Measurements from ENCODE around the gene C21orf58.

Gene C21orf58

DNA sequence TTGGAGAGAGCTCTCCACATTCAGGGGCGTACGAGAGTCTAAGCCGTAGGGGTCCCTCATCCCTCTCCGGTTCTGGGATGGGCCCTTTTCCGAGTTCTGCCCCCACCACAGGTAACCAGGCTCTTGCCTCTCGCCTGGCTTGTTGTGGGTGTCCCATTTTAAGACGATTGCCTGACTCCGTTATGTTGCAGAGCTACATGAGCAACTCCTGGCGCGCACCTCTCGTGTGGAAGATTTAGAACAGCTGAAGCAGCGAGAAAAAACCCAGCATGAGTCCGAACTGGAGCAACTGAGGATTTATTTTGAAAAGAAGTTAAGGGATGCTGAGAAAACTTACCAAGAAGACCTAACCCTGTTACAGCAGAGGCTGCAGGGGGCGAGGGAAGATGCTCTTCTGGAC, 29.2 kb upstream of the C21orf58 start:
- no peak for DNase-seq (ENCODE audit: low read depth)

DNA sequence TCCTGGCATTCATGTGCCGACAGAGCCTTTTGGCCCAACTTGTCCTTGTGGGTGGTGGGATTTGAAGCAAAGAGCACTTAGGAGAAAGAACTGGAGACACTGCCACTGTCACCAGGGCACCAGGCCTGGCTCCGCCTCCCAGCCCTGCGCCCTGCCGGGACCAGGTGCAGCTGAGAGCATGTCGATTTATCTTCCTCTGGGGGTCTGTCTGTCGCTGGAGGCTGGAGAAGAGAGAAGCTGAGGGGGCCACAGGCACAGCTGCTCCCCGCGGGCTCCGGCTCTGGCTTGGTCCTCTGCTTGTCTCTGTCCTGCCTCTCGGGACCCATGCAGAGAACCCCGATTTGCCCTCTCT, 28.5 kb upstream of the C21orf58 start:
- no peak for DNase-seq (ENCODE audit: low read depth)

- no peak for DNase-seq (ENCODE audit: low read depth)
These were observed 27.9 kb upstream of the C21orf58 start for GRCh38 chr21:46351476-46352163.

- DNase-seq (ENCODE audit: low read depth): no peak
These were observed 27.3 kb upstream of the C21orf58 start for GRCh38 chr21:46350981-46351380.

DNA sequence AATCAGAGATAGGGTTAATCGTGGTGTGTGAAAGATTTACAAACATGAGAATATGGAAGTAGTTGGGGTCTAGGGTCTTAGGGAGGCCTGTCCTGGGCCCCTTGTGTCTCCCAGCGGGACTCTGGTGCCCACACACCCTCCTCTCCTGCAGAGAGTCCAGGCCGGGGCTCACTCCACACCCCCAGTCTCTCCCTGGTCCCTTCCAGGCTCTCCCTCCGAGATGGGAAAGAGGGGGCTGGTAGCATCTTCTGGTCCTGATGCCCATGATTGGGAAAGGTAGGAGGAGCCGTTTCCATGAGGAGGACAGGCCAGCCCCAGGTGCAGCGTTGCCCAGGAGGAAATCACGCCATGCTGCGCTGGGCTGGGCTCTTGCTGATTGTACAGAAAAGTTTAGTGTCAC, 26.9 kb upstream of the C21orf58 start:
- DNase-seq (ENCODE audit: low read depth): no peak

DNA sequence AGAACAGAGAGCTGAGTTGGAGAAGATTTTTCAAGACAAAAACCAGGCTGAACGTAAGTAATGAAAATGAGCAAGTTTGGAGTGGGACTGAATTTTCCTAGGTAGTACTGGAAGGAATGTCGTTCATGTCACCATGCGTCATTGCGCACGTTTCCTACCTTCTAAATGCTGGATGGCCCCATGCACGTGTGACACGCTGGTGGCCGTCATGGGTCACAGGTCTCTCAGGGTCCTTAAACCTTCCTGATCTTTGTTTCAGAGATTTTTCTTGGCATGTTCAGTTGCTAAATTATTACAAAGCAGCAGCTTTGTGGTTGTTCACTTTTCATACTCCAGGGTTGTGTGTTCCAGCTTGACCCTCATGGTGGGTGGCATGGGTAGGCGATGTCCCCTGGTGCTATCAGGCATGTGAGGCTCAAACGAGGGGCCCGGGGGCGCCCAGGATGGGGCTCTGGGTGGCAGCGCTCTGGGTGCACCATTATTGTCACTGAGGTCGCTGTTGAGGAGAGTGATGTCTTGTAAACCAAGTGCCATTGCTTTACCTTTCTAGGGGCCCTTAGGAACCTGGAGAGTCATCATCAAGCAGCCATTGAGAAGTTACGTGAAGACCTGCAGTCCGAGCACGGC, 25.6 kb upstream of the C21orf58 start:
- no peak for DNase-seq (ENCODE audit: low read depth)

DNA sequence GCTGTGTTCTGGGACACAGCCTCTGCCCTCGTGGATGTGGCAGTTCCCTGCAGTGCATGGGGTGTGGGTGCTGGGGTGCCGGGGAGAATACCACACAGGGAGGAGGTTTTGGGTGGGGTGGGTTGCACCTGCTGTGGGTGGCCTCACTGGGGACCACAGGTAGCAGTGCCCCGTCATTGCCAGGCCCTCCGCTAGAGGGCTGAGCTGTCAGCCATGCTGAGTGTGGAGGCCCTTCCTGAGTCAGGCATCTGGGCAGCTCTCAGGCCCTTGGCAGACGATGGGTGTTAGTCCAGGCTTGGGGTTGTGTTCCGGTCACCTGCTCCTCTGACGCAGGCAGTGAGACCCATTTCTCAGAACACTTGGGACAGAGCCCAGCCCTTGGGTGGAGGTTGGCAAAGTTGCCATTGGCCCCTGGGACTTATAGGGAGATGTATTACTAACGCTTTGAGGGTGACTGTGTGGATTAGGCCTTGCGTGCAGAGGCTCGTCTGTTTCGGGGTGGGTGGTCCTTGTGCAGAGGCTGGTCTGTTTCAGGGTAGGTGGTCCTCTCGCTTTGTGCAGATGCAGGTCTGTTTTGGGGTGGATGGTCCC, 24.2 kb upstream of the C21orf58 start:
- no peak for DNase-seq (ENCODE audit: low read depth)

DNA sequence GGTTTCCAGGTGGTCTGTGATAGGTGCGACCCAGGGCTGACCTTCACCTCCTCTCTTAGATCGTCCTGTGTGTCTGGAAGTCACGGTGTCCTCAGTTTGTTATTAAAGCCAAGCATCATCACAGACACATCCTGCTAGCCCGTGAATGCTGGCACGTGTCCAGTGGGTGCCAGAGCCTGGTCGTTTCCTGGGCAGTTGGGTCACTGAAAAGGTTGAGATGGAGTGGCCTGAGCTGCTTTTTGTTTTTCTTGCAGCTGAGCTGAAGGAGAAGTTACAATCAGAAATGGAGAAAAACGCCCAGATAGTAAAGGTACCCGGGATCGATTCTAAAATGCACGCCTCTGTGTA, 23.5 kb upstream of the C21orf58 start:
- no peak for DNase-seq (ENCODE audit: low read depth)

DNA sequence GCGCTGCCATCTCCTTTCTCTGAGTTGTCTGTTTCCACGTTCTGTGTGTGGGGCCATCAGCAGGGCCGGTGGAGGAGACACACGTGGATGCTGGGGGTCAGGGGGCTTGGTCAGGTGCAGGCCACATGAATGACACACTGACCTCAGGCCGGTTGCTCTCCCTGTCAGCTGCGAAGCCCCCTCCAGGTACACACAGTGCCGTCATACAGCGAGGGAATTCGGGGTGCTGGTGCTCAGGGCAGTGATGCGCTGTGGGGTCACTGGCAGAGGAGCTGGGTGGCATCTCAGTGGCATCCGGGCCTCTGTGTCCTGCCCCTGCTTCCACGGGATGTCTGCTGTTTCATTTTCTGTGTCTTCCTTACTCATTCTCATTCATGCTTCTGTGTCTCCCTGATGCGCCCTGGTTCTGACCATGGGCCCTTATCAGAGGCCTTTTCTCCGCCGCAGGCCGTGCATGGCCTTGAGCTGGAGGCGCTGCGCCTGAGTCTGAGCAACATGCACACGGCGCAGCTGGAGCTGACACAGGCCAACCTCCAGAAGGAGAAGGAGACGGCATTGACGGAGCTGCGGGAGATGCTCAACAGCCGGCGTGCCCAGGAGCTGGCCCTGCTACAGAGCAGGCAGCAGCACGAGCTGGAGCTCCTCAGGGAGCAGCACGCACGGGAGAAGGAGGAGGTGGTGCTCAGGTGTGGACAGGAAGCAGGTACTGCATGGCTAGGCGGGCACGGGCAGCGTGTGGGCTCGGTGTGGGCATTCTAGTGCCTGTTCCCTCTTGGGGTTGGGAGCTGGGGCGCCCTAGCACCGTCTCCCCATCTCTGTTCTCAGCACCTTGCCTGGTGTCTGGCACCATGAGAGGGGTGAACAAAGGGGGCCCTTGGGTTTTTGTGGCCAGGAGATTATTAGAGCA, 22.9 kb upstream of the C21orf58 start:
- DNase-seq (ENCODE audit: low read depth): no peak

GRCh38 chr21:46345861-46346260, 22.2 kb upstream of the C21orf58 start:
- DNase-seq (ENCODE audit: low read depth): no peak

DNA sequence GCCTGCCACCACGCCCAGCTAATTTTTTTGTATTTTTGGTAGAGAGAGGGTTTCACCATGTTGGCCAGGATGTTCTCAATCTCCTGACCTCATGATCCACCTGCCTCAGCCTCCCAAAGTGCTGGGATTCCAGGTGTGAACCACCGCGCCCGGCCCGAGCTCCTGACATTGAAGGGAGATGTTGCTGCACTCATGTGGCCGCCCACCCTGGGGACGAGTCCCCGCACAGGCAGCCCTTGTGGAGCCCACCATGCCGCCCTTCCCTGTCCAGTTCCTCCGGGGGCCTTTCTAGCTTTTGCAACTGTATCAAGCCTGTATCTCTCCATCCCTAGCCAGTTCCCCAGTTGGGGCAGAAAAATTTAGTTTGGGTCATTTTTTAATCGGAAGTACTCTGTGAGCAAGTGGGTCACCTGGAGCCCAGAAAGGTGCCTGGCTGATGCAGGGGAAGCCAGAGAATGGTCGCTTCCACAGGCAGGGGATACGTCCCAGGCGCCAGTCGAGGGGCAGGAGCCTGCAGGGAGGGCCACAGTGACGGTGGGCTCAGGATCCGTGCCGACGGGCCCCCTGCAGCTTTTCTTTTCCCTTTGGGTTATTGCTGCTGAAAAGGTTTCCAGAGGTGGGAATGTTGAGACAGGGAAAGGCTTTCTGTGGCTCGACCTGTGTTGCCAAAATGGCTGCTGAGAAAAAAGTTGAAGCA, 20.7 kb upstream of the C21orf58 start:
- no peak for DNase-seq (ENCODE audit: low read depth)

GRCh38 chr21:46340998-46341397, 17.3 kb upstream of the C21orf58 start:
- DNase-seq (ENCODE audit: low read depth): no peak

GRCh38 chr21:46336603-46337002, 12.9 kb upstream of the C21orf58 start:
- no peak for DNase-seq (ENCODE audit: low read depth)

DNA sequence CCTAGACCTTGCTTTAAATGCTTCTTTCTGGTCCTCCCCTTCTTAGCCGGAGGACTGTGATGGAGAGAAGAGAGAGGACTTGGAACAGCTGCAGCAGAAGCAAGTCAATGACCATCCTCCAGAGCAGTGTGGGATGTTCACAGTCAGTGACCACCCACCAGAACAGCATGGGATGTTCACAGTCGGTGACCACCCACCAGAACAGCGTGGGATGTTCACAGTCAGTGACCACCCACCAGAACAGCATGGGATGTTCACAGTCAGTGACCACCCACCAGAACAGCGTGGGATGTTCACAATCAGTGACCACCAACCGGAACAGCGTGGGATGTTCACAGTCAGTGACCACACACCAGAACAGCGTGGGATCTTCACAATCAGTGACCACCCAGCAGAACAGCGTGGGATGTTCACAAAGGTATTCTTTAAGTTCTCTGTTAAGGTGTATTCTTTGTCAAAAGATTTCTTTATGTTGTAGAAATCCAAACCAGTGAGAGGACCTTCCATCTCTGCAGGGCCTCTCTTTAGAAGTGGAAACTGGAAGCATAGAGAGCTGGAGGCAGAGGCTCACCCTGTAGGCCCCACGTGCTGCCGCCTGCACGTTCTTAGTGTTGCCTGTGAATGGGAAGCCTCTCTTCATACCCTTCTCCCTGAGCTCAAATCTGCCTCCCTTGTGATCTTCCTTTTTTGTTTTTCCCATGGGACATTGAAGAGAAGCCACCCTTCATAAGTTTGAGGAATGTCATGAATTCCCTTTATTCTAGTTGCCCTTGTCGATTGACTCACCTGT, 10.9 kb upstream of the C21orf58 start:
- DNase-seq (ENCODE audit: low read depth): no peak

DNA sequence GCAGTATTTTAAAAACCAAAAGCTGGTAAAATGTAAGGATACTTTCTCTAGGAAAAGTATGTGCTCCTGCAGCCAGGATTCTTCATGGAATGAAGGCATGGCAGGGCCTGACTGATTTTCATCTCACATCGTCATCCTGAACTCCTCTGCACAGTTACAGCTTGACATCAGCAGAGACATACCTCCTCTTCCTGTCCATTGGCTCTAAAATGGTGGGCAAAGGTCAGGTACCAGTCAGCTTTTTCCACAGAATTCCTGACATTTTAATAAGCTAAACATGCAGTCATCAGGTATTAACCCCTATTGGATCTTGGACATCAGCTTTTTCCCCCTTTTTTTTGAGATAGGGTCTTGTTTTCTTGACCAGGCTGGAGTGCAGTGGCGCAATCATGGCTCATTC, 6.1 kb upstream of the C21orf58 start:
- no peak for DNase-seq (ENCODE audit: low read depth)

DNA sequence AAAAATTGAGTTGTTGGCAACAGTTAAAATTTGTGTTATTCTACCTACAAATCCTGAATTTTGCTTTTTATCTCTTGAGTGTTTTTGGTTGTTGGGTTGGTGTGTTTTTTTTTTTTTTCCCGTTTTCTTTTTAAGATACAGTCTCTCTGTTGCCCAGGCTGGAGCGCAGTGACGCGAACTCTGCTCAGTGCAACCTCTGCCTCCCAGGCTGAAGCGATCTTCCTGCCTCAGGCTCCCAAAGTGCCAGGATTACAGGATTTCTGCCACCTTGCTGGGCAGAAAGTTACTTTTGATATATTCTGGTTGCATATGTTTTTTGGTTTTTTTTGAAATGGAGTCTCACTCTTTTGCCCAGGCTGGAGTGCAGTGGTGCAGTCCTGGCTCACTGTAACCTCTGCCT, 4.5 kb upstream of the C21orf58 start:
- no peak for DNase-seq (ENCODE audit: low read depth)

GRCh38 chr21:46327711-46328110, 4.0 kb upstream of the C21orf58 start:
- no peak for DNase-seq (ENCODE audit: low read depth)

- DNase-seq (ENCODE audit: low read depth): no peak
These were observed 2.5 kb upstream of the C21orf58 start for GRCh38 chr21:46326110-46326703.

GRCh38 chr21:46325073-46325912, 1.6 kb upstream of the C21orf58 start:
- no peak for DNase-seq (ENCODE audit: low read depth)
